CD4-positive, alpha-beta T cell treated with Interleukin-4 for 4 hours (primary cell): ENCODE results near the gene TRPM2.

Experiments
- DNase-seq: peaks from one replicate; pipeline ENCODE4 v3.0.0-alpha.2; 2020

The TRPM2 gene

GRCh38 chr21:44322621-44323325 lies 30.6 kb upstream of the TRPM2 start:
- no peak for DNase-seq

GRCh38 chr21:44323591-44323990 lies 29.8 kb upstream of the TRPM2 start:
- no peak for DNase-seq

GRCh38 chr21:44324106-44324853 lies 29.1 kb upstream of the TRPM2 start:
- no peak for DNase-seq

- no peak for DNase-seq
Measured at GRCh38 chr21:44324854-44325107, 28.6 kb upstream of the TRPM2 start.

GRCh38 chr21:44325386-44326271 lies 27.8 kb upstream of the TRPM2 start:
- DNase-seq: no peak

GRCh38 chr21:44326272-44326647 lies 27.2 kb upstream of the TRPM2 start:
- DNase-seq: no peak

GRCh38 chr21:44326716-44327602 lies 26.5 kb upstream of the TRPM2 start:
- no peak for DNase-seq

- DNase-seq: no peak
Measured at GRCh38 chr21:44327603-44327974, 25.8 kb upstream of the TRPM2 start.

GRCh38 chr21:44328242-44328895 lies 25.1 kb upstream of the TRPM2 start:
- no peak for DNase-seq

DNA sequence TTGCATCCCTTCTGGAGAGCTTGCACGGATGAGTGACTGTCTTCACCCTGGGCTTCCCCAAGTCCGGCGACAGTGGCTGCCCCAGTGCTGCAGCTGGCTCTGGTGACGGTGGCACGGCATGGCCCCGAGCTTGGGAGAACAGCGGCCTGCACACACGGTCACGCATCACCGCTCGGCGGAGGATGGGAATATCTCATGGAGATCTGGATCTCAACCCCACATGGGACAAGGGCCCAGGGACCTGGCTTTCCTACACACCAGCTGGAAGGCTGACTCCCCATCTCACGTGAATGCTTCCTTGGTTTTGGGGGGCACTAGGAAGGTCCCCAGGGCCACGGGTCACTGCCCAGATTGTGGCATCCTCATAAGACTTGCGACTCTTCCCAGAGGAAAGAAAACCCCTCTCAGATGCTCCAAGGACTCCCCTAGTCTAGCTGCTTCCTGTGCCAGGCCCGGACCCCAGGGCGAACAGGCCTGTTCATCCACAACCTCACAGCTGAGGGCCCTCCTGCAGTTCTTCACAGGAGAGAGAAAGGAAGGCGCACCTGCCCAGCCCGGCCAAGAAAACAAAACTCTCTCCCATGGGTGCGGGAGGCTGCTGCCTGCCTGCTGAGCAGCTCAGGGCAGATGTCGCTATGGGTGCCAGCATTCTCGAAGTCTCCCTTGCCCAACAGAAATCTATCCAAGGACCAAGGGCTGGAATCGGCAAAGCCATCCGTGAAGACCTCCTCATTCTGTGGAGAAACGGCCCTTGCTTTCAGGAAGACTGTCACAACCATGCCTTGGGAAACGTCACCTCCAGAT lies 24.1 kb upstream of the TRPM2 start:
- DNase-seq: no peak

DNA sequence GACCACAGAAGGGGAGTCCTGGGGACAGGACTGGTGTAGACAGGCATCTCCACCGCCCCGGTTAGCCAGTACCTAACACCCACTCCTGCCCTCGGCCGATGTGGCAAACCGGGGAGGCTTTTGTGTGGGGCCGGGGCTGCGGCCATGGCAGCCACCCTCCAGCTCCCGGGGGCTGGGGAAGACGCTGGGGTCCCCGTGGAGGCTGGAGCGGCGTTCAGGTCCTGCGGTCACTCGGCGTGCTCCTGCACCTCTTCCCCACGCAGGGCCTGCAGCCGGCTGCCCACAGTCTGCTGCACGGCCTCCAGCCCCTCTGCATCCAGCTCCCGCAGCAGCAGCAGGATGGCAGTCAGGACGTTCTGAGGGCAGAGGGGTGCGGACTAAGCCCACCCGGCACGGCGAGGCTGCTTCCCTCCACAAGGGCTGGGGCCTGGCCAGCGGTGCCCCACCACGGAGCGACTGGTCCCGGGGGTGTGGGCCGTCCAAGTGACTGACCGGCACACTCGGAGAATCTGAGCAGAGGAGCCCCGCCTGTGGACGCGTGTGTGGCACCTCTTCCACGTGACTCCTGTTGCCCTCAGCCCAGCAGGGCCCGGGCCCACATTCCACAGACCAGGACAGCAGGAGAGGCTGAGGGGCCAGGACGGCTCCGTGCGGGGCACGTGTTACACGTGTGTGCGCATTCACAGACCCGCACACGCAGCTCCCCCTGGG lies 23.3 kb upstream of the TRPM2 start:
- no peak for DNase-seq

DNA sequence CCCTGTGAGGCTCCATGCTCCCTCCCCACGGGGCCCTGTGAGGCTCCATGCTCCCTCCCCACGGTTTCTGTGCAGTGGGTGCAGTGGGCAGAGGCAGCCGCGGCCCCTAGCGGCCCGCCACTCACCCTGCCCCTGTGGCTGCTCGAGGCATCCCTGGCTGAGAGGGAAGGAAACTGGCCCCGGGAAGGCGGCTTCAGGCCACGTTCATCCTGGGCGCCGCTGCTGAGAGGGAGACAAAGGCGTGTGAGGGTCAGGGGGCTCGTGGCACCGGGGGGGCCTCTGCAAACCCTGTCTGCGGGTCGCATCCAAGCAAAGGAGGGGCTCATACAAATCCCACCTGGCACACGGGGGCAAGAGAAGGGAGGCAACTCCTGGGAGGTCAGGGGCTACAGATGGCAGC lies 22.7 kb upstream of the TRPM2 start:
- DNase-seq: no peak

DNA sequence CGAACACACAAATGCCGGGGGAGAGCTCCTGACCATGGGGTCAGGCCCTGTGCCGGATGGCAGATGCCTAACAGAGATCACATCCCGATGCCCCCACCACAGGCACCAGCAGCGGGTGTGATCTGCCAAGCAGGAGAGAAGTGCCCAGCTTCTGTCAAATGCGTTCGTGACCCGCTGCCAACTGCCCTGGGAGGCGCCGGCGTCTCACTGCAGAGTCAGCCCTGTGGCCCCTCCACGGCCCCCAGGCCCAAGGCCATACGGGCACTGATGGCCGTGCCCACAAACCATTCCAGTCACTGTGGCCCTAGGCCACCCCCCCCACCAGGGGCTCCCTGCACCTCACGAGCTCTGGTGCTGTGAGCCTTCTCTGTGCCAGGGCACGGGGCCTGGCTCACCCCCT lies 22.2 kb upstream of the TRPM2 start:
- DNase-seq: no peak

DNA sequence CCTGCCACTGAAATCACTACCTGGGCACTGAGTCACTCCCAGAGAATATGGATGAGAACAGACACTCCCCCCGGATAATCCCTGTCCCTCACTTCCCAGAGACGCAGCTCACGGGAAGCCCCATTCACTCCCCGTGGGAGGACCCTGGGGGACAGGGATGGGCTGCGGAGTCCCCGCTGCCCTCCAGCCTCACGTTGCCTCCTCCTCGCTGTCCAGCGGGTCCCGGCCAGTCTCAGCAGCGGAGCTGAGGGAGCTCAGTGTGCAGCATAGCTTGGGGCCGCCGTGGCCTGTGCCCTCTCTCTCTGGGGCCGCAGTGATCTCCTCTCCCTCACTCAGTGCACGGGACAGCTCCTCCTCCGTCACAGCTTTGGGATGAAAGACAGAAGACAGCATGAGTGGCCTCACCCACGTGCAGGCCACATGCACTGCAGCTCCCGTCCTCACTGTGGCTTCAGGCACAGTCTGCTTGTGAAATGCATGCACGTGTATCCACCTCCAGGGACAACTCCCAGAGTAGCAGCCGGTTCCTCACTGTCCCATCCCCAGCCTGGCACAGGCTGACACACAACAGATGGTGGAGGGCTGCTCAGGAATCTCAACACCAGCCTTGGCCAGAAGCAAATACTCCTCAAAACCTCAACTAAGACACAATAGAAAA lies 21.6 kb upstream of the TRPM2 start:
- DNase-seq: no peak

DNA sequence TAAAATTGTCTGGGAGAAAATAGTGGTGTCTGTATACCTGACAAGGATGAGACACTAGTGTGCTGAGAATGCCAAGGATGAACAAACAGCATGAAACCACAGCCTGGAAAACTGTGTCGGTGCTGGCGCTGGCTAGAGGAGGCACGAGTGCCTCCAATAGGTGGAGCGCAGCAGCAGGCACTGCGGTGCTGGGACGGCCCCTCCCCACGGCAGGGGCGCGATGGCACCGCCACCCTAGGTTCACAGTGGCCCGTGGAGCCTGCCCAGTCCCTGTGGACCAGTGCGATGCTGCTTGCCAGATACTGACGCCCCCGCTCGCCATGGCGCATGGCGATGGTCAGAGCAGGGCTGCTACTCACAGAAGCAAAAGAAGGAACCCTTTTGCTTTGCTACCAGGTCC lies 21.0 kb upstream of the TRPM2 start:
- DNase-seq: no peak

- DNase-seq: no peak
Measured at GRCh38 chr21:44332965-44333364, 20.5 kb upstream of the TRPM2 start.

- no peak for DNase-seq
Measured at GRCh38 chr21:44333509-44334328, 19.7 kb upstream of the TRPM2 start.

- DNase-seq: no peak
Measured at GRCh38 chr21:44334329-44335030, 18.9 kb upstream of the TRPM2 start.
